Erythroblast (primary cell): ENCODE results near the gene P2RX7.

Experiments
- GATA1 ChIP-seq: IDR thresholded peaks from 2 replicates; pipeline ENCODE4 v1.6.1; 2011; ENCODE audit warnings: low read depth, mild to moderate bottlenecking, control low read depth, low read length, moderate library complexity
- POLR2A ChIP-seq: IDR thresholded peaks from 2 replicates; pipeline ENCODE4 v1.6.1; 2011; ENCODE audit warnings: mild to moderate bottlenecking, low read length

GRCh38 chr12:121166356-121166755, 33.7 kb downstream of the P2RX7 start:
- no peak for TF ChIP-seq POLR2A
- no peak for TF ChIP-seq GATA1
